22Rv1 (cell line): ENCODE measurements around the gene ELOVL3.

Experiments
- CTCF ChIP-seq: fragments of 450-650 bp; IDR thresholded peaks from 2 replicates; pipeline ENCODE4 v1.5.1; 2017; ENCODE audit warnings: mild to moderate bottlenecking
- ZFX ChIP-seq: fragments of 450-650 bp; IDR thresholded peaks from 2 replicates; pipeline ENCODE4 v1.6.1; 2017; ENCODE audit warnings: antibody characterized with exemption, borderline replicate concordance

GRCh38 chr10:102191956-102192355, 34.1 kb upstream of the ELOVL3 start:
- TF ChIP-seq CTCF (no peak), ZFX (no peak)
